Measurements from ENCODE around the gene FCGBP.
"Not testable (repeated sequence)": the region's sequence is repeated elsewhere in the genome, so short reads cannot be mapped to it uniquely, and the experiment has no call there.

The FCGBP gene

DNA sequence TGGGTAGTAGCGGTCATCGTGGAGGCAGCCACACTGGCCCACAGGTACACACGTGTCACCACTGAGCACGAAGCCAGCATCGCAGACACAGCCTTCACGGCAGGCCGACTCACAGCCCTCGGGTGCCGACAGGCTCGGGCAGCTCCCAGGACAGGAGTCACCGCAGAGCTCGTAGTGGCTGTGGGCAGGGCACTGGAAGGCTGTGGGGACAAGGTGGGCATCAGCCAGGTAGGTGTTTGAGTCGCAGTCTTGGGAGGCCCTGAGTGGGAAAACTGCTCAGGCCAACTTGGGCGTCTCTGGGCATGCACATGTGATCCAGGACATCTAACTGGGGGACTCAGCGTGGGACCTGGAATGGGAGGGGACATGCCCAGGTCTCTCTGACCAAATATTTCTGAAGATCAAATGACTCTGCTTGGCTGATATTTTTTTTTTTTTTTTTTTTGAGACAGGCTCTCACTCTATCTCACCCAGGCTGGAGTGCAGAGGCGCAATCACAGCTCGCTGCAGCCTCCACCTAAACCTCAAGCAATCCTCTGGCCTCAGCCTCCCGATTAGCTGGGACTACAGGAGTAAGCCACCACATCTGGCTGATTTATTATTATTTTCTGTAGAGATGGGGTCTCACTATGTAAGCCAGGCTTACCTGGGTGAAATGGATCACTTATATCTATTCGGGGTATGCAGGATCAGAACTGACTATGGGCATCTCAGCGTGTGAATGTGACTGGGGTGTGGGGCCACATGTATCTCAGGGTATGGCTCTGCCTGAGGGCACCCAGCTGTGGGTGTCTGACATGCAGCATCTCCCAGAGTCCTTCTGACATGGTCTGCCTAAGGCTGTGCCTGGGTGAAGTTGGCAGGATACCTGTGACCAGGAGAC is 44.3 kb downstream of the FCGBP start:
- not testable (repeated sequence) for DNase-seq

DNA sequence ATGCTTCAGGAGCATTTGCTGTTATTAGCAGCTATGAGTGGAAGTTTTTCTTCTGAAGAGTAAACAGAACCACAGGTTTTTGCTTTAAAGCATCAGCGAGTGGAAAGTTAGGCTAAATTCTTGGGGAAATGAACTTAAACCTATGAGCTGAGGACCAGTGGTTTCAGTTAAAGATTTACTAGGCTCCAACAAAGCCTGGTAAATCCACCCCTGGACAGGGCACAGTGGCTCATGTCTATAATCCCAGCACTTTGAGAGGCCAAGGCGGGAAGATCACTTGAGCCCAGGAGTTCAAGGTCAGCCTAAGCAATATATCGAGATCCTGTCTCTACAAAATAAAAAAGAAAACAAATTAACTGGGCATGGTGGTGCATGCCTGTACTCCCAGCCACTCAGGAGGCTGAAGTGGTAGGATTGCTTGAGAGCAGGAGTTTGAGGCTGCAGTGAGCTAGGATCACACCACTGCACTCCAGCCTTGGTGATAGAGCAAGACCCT is 46.9 kb downstream of the FCGBP start:
- DNase-seq, result not testable (repeated sequence)

DNA sequence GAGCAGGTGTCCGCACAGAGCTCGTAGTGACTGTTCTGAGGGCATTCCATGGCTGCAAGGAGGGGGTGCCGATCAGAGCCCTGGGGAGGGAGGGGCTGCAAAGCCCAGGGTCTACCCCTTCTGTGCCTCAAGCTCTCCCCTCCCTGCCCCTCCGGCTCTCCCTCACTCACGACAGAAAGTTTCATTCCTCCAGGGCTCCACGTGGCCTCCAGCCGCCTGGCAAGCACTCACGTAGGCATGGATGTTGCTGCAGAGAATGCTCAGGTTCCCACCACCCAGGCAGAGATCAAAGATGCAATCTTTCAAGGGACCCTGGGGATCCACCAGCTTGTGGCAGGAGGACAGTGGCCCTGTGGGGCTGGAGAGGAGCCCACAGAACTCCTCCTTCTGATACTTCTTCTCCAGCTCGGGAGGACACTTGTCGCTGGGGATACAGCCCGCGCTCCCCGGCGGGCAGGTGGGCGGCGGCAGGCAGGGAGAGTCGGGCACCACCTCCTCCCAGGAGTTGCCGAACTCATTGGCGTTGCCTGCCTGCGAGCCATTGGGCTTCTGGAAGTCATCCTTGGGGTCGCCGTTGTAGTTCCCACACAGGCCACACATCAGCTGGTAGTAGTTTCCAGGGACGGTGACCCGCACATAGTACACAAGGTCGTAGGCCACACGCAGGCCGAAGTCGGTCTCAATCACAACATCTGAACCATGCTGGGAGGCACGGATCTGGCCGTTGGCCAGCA is 48.4 kb downstream of the FCGBP start:
- not testable (repeated sequence) for DNase-seq

DNA sequence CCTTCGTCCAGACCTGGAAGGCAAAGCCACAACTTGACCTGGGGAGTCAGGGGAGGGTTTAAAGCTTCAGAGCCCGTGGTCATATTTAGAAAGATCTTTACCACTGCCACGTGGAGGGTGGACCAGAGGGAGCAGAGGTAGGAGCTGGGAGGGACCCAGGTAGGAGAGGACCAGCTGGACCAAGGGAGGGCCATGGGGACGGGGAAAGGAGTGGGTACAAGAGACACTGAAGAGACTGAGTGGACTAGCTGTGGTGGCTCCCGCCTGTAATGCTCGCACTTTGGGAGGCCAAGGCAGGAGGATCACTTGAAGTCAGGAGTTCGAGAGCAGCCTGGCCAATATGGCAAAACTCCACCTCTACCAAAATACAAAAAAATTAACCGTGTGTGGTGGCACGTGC is 49.7 kb downstream of the FCGBP start:
- not testable (repeated sequence) for DNase-seq
